ENCODE data around the gene MAN1A1.

The MAN1A1 gene

DNA sequence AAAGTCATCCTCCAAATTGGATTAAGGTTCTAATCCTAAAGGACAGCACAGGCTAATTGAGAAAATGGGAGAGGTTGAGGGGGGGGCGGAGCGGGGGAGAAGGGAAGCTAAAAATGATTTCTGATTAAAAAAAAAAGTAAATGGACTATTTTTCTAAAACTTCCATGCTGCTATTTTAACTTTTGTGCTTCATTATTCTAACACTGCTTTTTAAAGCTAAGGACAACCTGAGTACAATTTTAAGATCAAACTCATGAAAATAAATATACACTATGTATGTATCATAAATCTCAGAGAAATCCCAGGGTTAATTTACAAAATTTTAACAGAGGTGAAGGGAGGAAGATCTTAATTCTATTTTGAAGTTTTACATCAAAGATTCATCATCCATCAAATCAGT lies 4.4 kb downstream of the MAN1A1 start:
- DNase-seq = no peak

GRCh38 chr6:119344306-119344705 lies 5.3 kb downstream of the MAN1A1 start:
- DNase-seq = no peak

DNA sequence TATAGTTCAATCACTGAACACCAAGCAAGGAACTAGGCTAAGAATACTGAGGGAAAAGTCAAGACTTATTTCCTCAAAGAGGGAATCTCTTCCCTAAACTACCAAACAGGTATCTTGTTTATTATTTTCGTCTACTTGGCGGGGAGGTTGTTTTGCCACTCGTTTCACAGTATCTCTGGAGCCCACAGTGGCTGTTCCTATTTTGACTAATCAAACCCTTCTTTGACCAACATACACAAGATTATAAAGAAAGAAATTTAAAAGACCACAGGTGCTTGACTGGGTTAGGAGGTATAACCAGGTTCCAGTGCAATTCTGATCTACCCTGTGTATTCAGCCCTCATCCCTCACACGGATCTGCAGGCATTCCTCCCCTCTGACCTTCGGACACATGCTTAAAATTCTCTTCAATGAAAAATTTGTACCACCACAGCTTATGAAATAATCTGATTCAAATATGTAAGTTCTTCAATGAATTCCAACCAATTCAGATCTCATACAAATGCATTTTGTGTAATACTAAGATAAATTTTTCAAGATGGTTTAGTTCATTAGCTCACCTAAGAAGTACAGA lies 5.9 kb downstream of the MAN1A1 start:
- DNase-seq = no peak

- peak; percentile 9 for DNase-seq
Measured at GRCh38 chr6:119343167-119343566, 6.4 kb downstream of the MAN1A1 start.

DNA sequence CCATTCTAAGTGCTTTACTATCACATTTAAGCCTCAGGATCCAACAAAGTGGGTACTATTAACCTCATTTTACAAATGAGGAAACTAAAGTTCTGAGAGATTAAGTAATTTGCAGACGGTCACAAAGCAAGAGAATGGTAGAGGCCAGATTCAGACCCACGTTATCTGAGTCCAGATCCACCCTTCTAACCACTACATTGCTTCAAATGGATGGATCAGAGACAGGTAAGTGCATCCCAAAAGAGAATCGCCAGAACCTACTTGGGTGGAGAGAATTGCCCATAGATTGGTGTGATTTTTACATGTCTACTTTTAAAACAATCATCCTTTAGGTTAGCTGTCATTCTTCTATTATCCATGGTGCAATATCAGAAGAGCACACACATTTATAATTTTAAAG lies 7.1 kb downstream of the MAN1A1 start:
- DNase-seq = no peak

- DNase-seq = no peak
Measured at GRCh38 chr6:119340796-119341487, 8.6 kb downstream of the MAN1A1 start.

DNA sequence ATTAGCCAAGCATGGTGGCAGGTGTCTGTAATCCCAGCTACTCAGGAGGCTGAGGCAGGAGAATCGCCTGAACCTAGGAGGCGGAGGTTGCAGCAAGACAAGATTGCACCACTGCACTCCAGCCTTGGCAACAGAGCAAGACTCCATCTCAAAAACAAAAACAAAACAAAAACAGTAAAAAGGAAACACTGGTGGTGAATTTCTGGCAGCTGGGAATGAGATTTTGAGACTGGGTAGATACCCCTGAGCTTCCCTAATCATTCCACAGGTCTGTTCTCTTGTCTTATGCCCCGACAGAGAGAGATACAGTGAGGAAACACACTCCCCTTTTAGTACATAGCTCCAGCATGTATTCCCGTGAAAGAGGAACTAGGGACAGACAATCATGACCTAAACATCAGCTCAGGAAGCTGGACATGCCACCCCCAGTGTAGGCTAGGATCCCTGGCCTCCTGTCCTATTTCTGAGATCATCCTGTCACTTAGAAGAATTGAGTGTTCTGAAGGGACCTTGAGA lies 9.6 kb downstream of the MAN1A1 start:
- DNase-seq = no peak

- DNase-seq = no peak
Measured at GRCh38 chr6:119337762-119338161, 11.8 kb downstream of the MAN1A1 start.

GRCh38 chr6:119337252-119337651 lies 12.3 kb downstream of the MAN1A1 start:
- DNase-seq = no peak

GRCh38 chr6:119334535-119335264 lies 14.9 kb downstream of the MAN1A1 start:
- no peak for DNase-seq

DNA sequence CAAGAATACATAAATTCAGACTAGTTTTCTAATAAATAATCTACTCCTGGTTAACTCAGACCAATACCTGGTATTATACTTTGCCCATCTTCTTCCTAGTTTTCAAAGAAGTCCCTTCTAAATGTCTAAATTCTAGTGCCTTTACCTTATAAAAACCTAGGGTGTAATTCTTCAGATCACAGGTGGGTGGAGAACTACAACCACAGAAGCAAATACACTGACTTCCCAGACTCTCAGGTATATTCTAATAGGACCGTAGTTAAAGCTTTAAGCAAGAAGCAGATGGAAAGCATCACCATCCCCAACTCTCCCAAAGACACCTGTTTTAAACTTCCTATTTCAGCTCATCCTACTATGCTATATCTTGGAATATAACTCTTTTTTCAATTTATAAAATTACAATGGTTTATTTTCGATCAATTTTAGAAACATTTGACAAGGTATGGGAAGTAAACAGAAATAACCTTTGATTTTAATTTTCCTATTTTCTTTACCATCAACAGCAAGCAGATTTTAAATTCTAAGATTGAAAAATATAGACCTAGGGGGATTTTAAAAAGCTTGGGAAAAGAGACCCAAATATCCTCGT lies 15.8 kb downstream of the MAN1A1 start:
- no peak for DNase-seq

DNA sequence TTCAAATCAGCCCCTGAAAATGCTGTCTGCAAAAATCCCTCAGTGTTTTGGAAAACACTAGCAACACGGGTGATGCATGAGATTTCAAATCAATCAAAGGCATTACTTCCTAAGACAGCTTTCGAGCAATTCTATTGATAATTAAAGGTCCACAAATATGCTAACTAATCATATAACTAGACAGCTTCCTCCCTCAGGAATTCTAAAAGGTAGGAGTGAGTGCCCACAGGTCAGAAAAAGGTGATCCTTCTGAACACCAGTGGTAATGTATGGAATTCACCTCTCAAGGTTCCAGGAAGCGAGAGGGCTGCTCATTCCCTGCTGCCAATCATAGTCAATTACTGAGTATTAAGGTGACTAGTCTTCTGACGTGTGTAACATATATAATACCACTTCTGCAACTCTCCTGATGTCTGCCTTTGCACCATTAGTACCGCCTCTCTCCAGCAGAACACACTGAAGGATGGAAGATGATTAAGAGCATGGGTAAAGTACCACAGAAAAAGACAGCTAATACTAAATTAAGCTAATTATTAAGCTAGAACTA lies 16.4 kb downstream of the MAN1A1 start:
- no peak for DNase-seq

DNA sequence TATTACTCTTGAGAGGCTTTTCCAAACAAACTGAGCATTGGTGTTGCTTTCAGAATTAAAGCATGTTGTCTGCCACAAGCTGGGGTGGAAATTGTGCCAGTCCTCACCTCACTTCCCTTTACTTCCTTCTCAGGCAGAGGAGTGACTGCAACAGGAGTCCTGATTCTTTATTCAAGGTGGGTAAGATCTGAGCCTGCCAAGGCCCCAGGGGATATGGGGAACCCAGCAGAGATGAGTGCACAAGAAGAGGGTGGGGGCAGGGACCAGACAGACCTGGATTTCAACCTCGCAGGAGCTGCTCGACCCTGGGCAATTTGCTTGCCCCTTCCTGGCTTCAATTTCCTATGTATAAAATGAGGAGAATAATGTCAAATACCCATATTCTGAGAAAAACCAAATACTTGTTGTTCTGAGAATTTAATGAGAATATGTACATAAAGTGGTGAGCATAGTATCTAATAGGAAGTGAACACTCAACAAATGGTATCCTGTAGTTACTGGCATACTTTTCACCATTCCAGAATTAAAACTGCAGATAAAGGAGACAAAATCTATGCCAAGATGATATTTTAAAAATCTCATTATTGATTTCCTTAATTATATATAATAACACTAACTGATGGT lies 17.8 kb downstream of the MAN1A1 start:
- DNase-seq = no peak

DNA sequence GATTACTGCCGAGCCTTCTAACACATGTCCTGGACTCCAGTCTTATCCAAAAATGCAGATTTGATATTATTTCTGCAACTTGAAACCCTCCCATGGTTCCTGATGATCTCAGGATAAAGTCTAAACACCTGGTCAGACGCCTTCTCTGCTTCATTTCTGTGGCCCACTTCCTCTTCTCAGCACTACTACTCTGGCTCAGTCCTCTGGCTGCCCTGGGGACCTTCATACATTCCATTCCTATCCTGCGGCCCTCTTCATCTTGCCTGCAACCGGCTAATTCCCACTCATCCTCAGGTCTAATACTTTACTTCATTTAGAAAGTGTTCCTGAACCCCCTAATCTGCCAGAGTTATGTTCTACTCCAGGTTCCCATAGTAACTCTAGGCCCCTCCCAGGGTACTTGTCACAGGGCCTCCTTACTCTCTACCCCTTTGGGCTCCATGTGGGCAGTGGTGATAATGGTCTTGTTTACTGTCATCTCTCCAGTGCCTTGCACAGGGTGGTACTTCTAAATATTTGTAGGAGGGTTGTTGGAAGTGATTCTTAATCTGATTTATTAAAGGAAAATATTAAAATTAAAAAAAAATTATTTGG lies 18.9 kb downstream of the MAN1A1 start:
- DNase-seq = no peak

DNA sequence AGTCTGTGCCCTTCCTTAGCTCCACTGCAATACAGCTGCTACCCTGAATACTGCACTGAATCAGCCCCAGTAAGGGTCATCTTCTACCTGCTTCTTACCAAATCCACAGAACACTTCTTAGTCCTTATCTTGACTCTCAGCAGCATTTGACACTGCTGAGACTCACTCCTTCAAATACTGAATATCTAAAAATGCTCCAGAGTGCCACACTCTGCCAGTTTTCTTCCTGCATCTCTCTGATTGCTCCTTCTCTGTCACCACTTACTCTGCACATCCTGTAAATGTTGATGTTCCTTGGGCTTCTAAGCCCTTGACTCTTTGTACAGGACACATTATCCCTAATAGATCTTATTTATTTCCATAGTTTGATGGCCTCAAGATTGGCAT lies 19.8 kb downstream of the MAN1A1 start:
- no peak for DNase-seq

DNA sequence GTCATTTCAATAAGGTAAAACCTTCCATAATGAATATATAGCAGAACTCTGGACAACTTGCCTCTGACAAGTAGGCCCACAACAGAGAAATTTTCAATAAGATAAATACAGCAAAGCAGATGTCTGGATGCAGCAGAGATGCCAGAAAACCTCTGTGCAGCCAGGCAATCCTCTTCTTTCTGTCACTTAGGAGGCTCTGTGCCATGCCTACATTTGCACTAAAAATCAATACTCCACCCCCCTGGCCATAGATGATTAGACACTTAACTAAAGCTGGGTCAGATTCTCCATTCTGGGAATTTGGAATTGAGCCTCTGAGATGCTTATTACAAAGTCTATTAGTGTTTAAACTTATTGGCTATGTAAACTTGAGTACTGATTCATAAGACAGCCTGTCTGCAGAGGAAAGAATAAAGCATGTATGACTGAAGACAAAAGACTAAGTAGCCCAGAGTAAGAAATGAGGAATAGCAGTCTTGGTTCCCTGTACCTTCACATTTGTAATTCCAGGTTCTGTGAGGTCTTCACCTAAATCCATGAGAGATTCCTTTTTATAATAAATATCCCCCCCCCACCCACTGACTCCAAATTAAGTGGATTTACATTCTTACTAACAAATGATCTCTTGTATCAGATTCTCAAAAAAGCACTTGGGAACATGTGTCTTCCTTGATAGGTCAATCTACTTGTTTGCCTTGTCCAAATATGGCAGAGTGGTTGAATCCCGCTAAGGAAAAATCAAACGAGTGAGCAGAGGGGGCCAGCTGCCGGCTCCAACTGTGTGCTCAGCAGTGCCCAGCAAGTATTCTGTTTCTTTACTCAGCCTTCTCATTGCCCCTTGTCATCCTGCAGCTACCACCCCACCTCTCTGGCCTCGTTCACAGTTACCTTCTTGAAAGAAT lies 20.4 kb downstream of the MAN1A1 start:
- no peak for DNase-seq

DNA sequence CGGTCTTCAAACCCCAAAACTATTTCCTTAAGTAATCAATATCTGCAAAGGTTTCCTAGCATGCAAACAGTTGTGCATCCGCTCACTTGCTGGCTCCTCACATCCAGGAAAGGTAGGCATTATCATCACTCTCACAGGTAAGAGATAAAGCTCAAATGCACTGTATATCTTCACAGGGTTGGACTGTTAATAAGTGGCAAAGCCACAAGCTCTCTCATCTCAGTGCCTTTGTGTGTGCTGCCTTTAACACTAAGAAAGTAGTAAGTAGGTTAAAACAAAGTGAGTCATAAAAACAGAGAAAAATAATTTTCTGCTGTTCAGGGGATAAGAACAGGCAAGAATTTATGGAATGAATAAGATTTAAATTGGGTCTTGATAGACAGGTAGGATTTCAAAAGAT lies 21.3 kb downstream of the MAN1A1 start:
- no peak for DNase-seq

GRCh38 chr6:119327810-119328209 lies 21.8 kb downstream of the MAN1A1 start:
- no peak for DNase-seq

- no peak for DNase-seq
Measured at GRCh38 chr6:119326291-119327005, 23.1 kb downstream of the MAN1A1 start.

DNA sequence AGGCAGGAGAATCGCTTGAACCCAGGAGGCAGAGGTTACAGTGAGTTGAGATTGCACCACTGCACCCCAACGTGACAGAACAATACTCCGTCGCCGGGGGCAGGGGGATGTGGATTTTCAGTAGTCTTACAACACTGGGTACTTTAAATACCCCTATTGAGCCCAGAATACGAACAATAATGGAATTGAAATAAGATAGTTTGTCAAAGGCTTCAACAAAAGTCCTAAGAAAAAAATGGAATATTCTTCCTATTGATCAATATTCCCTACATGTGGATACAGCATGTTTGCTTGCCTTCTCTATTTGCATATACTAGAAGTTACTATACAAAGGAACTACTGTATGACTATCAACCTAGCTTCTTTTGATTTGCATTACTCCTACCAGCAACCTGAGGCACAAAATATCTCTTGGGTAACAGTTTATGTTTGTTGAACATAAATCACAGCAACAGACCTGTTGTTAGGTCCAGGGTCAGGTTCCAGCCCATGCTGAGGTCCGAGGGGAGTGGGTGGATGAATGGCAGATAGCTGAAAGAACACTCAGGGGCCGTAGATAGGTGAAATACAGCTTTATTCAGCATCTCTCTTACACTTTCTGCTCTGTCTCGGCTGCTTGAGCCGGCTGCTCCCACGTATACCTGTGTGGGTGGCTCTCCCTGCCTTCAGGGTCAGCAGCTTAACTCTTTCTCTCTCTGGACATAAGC lies 23.8 kb downstream of the MAN1A1 start:
- no peak for DNase-seq

Measured in HCEC 1CT (cell line).